Skeletal muscle satellite cell (primary cell): ENCODE data around the gene HTRA3.

Source experiments
- H3K27me3 ChIP-seq: 2 replicates; pipeline ENCODE4 v1.7.0; 2013; ENCODE audit warnings: low read length; ENCODE audit not compliant: control insufficient read depth, insufficient read depth
- H3K36me3 ChIP-seq: 2 replicates; pipeline ENCODE4 v1.7.0; 2013; ENCODE audit warnings: mild to moderate bottlenecking, control low read depth, low read length; ENCODE audit not compliant: insufficient read depth
- H3K4me1 ChIP-seq: 2 replicates; pipeline ENCODE4 v1.7.0; 2013; ENCODE audit warnings: low read length; ENCODE audit not compliant: control insufficient read depth, insufficient read depth
- H3K4me2 ChIP-seq: 2 replicates; pipeline ENCODE4 v1.7.0; 2013; ENCODE audit warnings: mild to moderate bottlenecking, low read length
- H3K4me3 ChIP-seq: 2 replicates; pipeline ENCODE4 v1.7.0; 2013; ENCODE audit warnings: low read length
- H3K9ac ChIP-seq: 2 replicates; pipeline ENCODE4 v1.7.0; 2013; ENCODE audit warnings: mild to moderate bottlenecking, low read depth, low read length, moderate library complexity
- H3K9me3 ChIP-seq: replicated peaks from 2 replicates; pipeline ENCODE4 v1.7.0; 2013; ENCODE audit warnings: mild to moderate bottlenecking, control low read depth, low read length

Gene HTRA3

DNA sequence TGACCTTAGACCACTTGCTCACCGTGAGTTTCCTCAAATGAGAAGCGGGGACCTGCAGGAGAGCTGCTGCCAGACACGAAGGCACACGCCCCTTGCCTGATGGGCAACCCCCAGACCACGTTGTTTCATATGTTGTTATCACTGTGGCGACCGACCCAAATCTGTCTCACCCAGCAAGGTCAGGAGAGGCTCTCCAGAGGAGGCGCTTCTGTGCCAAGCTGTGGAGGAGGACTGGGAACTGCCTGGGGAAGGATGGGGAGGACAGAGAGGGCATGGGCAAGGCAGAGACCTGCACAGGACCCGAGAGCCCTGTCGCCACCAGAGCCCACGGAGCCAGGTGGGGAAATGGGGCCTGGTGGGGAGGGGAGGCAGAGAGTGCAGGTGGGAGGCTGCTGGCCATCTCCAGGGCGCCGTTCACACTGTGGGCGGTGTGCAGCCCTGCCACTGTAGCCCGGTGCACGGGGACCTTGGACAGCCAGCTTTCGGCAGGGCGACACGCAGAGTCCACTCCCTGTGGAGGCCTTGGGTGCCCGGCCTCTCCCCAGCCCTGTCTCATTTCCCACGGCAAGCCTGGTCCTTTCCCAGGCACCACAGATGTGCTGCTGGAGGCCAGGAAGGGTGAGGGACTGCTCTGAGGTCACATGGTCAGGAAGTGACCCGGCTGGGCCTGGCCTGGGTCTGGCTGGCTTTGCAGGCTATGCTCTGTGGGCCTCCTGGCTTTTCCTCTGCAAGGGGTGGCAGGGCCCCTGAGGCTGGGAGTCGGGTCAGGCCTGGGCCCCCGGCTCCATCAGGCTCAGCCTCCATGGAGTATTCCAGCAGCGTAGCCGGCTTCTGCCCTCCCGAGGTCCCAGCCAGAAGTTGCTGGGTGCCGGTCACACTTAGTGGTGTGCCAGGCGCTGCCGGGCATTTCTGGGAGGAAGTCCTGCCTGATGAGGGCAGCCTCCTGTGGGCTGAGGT is 3.2 kb downstream of the HTRA3 start:
- Histone ChIP-seq H3K4me2 (no peak overlapping the region), H3K4me3 (no peak overlapping the region), H3K36me3 (no peaks in the 10 kb centered on the region), H3K27me3 (peaks cover 22% of the 10 kb centered on the region), H3K9me3 (no peaks in the 10 kb centered on the region), H3K4me1 (peaks cover 61% of the 10 kb centered on the region), H3K9ac (no peak overlapping the region)

GRCh38 chr4:8273450-8273849 is 3.9 kb downstream of the HTRA3 start:
- Histone ChIP-seq H3K4me2 (no peak overlapping the region), H3K4me1 (peaks cover 68% of the 10 kb centered on the region), H3K9me3 (no peaks in the 10 kb centered on the region), H3K9ac (no peak overlapping the region), H3K4me3 (no peak overlapping the region), H3K36me3 (no peaks in the 10 kb centered on the region), H3K27me3 (peaks cover 22% of the 10 kb centered on the region)

GRCh38 chr4:8274066-8274652 is 4.6 kb downstream of the HTRA3 start:
- Histone ChIP-seq H3K9ac (no peak overlapping the region), H3K36me3 (no peaks in the 10 kb centered on the region), H3K4me3 (no peak overlapping the region), H3K4me1 (peaks cover 75% of the 10 kb centered on the region), H3K27me3 (peaks cover 18% of the 10 kb centered on the region), H3K4me2 (no peak overlapping the region), H3K9me3 (no peaks in the 10 kb centered on the region)

- H3K9me3 ChIP-seq, result no peaks in the 10 kb centered on the region
- H3K9ac ChIP-seq, result peak overlapping the region; percentile 26
- H3K4me2 ChIP-seq, result peak overlapping the region; percentile 67
- H3K36me3 ChIP-seq, result no peaks in the 10 kb centered on the region
- peaks cover 16% of the 10 kb centered on the region for H3K27me3 ChIP-seq
- H3K4me1 ChIP-seq, result peaks cover 75% of the 10 kb centered on the region
- no peak overlapping the region for H3K4me3 ChIP-seq
These were observed 5.4 kb downstream of the HTRA3 start for GRCh38 chr4:8274765-8275547.

DNA sequence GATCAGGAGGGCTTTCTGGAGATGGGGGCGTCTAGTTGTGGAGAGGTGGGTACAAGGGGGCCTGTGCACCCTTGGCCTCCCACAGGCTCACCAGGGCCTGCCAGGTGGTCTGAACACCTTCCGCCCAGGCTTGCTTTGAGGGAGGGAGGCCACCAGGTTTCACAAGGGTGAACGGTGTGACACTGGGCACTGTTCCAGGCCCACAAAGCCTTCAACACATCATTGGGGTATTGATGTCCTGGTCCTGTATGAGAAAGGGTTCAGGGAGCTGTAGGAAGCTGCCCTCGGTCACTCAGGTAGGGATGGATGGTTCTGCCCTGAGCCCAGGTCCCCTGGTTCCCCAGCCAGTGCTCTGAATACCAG is 6.0 kb downstream of the HTRA3 start:
- no peak overlapping the region for H3K4me2 ChIP-seq
- H3K9ac ChIP-seq, result peak overlapping the region; percentile 26
- H3K36me3 ChIP-seq, result no peaks in the 10 kb centered on the region
- no peak overlapping the region for H3K4me3 ChIP-seq
- H3K27me3 ChIP-seq, result peaks cover 10% of the 10 kb centered on the region
- peaks cover 70% of the 10 kb centered on the region for H3K4me1 ChIP-seq
- no peaks in the 10 kb centered on the region for H3K9me3 ChIP-seq

DNA sequence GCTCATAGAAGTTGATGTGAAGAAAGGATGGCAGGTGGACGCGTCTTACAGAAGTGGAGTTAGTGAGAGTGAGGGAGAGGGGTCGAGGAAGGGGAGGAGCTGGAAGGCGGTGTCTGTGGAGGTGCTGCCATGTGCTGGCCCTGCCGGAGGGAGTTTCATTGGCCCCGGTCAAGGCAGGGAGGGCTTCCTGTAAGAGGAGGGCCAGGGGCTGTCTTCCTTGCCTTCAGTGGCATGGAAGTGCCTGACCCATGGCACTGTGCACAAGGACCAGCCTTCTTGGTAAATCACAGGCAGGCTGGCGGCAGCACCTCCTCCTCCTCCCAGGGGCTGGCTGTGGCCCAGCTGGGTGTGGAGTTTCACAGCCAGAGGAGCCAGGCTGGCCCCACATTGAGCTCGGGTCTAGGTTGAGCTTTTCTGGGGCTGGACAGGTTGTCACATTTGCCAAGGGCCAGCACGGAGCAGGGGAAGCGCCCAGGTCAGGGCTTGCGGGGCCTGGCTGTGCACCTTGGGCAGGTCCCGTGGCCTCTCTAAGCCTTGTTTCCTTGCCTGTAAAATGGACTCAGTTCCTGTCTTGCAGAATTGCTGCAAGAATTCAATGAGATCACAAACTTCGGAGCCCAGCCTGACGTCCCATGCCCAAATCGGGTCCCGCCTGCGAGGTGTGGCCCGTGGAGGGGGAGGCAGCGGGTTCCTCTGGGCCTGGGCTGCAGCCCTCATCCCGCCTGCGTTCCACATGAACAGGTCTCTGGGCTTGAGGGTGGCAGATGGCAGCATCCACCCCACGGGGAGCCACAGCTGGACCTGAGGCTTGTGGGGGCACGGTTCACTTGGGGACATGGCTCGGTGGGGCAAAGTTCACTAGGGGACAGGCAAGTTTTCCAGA is 7.0 kb downstream of the HTRA3 start:
- Histone ChIP-seq H3K4me3 (no peak overlapping the region), H3K4me2 (no peak overlapping the region), H3K36me3 (no peaks in the 10 kb centered on the region), H3K27me3 (no peaks in the 10 kb centered on the region), H3K9ac (no peak overlapping the region), H3K4me1 (peaks cover 65% of the 10 kb centered on the region), H3K9me3 (no peaks in the 10 kb centered on the region)

DNA sequence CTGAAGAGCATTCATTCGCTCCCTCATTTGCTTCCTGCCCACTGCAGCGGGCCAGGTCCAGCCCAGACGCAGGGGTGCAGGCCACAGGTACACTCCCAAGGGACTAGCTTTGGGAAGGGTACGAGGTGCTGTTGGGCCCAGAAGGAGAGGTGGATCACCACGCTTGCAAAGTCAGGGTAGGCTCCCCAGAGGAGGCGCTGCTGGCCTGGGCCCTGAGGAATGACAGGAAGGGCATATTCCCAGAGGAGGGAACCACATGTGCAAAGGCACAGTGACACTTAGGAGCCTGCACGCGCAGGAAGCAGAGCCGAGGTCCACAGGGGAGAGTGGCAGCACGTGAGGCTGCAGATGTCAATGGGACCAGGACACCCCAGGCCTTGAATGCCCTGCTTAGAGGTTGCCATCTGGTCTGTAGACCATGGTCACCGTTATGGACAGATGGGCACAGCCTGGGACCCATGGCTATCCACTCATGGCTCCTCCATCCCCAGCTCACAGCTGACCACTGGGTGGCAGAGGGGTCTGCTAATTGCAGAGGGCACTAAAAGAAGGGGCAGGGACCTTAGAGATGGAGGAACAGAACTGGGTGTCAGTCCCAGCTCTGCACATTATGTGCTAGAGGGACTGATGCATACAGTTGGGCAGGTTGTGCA is 7.9 kb downstream of the HTRA3 start:
- H3K4me3 ChIP-seq, result no peak overlapping the region
- H3K27me3 ChIP-seq, result no peaks in the 10 kb centered on the region
- H3K36me3 ChIP-seq, result no peaks in the 10 kb centered on the region
- H3K4me1 ChIP-seq, result peaks cover 62% of the 10 kb centered on the region
- peak overlapping the region; percentile 62 for H3K9ac ChIP-seq
- H3K4me2 ChIP-seq, result no peak overlapping the region
- no peaks in the 10 kb centered on the region for H3K9me3 ChIP-seq

- Histone ChIP-seq H3K27me3 (no peaks in the 10 kb centered on the region), H3K36me3 (no peaks in the 10 kb centered on the region), H3K4me1 (peaks cover 57% of the 10 kb centered on the region), H3K4me3 (no peak overlapping the region), H3K9me3 (no peaks in the 10 kb centered on the region), H3K9ac (peak overlapping the region; percentile 62), H3K4me2 (peak overlapping the region; percentile 58)
These were observed 8.4 kb downstream of the HTRA3 start for GRCh38 chr4:8278009-8278395.

GRCh38 chr4:8278421-8279287 is 9.1 kb downstream of the HTRA3 start:
- Histone ChIP-seq H3K9me3 (no peaks in the 10 kb centered on the region), H3K4me1 (peaks cover 54% of the 10 kb centered on the region), H3K9ac (peak overlapping the region; percentile 62), H3K36me3 (no peaks in the 10 kb centered on the region), H3K4me3 (no peak overlapping the region), H3K4me2 (peak overlapping the region; percentile 58), H3K27me3 (no peaks in the 10 kb centered on the region)
